SK-N-MC (cell line): ENCODE results near the gene MRPL2.

Experiments
- DNase-seq: peaks from one replicate; pipeline ENCODE4 v3.0.0-alpha.2; 2011; ENCODE audit warnings: low read depth, low spot score
- H3K27ac ChIP-seq: fragments of 200-600 bp; sonication (generic); 2 replicates; pipeline ENCODE4 v1.5.1; 2016; ENCODE audit warnings: mixed run types
- H3K36me3 ChIP-seq: fragments of 200-600 bp; sonication (generic); 2 replicates; pipeline ENCODE4 v1.6.1; 2017; ENCODE audit warnings: antibody characterized with exemption, low read length, mixed read lengths; ENCODE audit not compliant: insufficient read depth
- H3K4me3 ChIP-seq: fragments of 200-600 bp; sonication (generic); 2 replicates; pipeline ENCODE4 v1.5.1; 2016
- H3K9ac ChIP-seq: fragments of 200-600 bp; sonication (generic); 2 replicates; pipeline ENCODE4 v1.8.0; 2017; ENCODE audit warnings: mixed run types, mixed read lengths; ENCODE audit not compliant: insufficient read length
- H3K9me3 ChIP-seq: fragments of 200-600 bp; sonication (generic); 2 replicates; pipeline ENCODE4 v1.6.1; 2017; ENCODE audit warnings: low read depth, mild to moderate bottlenecking, antibody characterized with exemption, low read length, moderate library complexity, mixed read lengths
- EZH2 ChIP-seq: fragments of 200-600 bp; sonication (generic); IDR thresholded peaks from one replicate; pipeline ENCODE4 v1.6.1; 2017; ENCODE audit warnings: antibody characterized with exemption
- FOXP2 ChIP-seq: optimal IDR thresholded peaks from 2 replicates; pipeline ENCODE3; 2011; ENCODE audit warnings: mild to moderate bottlenecking, moderate library complexity; ENCODE audit not compliant: insufficient read depth; ENCODE audit errors: extremely low read length, control extremely low read depth
- POLR2AphosphoS5 ChIP-seq: IDR thresholded peaks from 2 replicates; pipeline ENCODE4 v1.6.1; 2012; ENCODE audit warnings: mild to moderate bottlenecking, low read depth, low read length, borderline replicate concordance

MRPL2 gene

GRCh38 chr6:43096451-43097097 lies 37.3 kb upstream of the MRPL2 start:
- no peak overlapping the region for H3K4me3 ChIP-seq
- TF ChIP-seq EZH2, result no peak
- no peak for TF ChIP-seq FOXP2
- TF ChIP-seq POLR2AphosphoS5, result no peak
- H3K36me3 ChIP-seq, result no peaks in the 10 kb centered on the region
- DNase-seq, result no peak
- H3K27ac ChIP-seq, result no peak overlapping the region; the same call in 1 of the 2 replicates
- no peak overlapping the region for H3K9ac ChIP-seq
- H3K9me3 ChIP-seq, result no peaks in the 10 kb centered on the region

- no peaks in the 10 kb centered on the region for H3K9me3 ChIP-seq
- TF ChIP-seq POLR2AphosphoS5 (no peak), EZH2 (no peak), FOXP2 (no peak)
- no peak overlapping the region for H3K4me3 ChIP-seq
- DNase-seq, result no peak
- no peaks in the 10 kb centered on the region for H3K36me3 ChIP-seq
- H3K27ac ChIP-seq, result peak overlapping the region; percentile 39
- H3K9ac ChIP-seq, result no peak overlapping the region
Measured at GRCh38 chr6:43095939-43096338, 36.7 kb upstream of the MRPL2 start.

- no peaks in the 10 kb centered on the region for H3K9me3 ChIP-seq
- DNase-seq, result no peak
- no peak overlapping the region for H3K4me3 ChIP-seq
- no peak overlapping the region for H3K27ac ChIP-seq
- H3K9ac ChIP-seq, result no peak overlapping the region
- H3K36me3 ChIP-seq, result no peaks in the 10 kb centered on the region
- TF ChIP-seq POLR2AphosphoS5 (no peak), FOXP2 (no peak), EZH2 (no peak)
Measured at GRCh38 chr6:43093436-43094289, 34.4 kb upstream of the MRPL2 start.

GRCh38 chr6:43092635-43093034 lies 33.4 kb upstream of the MRPL2 start:
- Histone ChIP-seq H3K9ac (no peak overlapping the region), H3K27ac (no peak overlapping the region), H3K4me3 (no peak overlapping the region), H3K9me3 (no peaks in the 10 kb centered on the region), H3K36me3 (no peaks in the 10 kb centered on the region)
- TF ChIP-seq POLR2AphosphoS5, result no peak
- TF ChIP-seq FOXP2, result no peak
- TF ChIP-seq EZH2, result no peak
- DNase-seq, result no peak

- no peak for TF ChIP-seq FOXP2
- no peak for TF ChIP-seq EZH2
- TF ChIP-seq POLR2AphosphoS5, result no peak
- H3K9ac ChIP-seq, result no peak overlapping the region
- no peak overlapping the region for H3K27ac ChIP-seq
- DNase-seq, result no peak
- H3K9me3 ChIP-seq, result no peaks in the 10 kb centered on the region
- no peaks in the 10 kb centered on the region for H3K36me3 ChIP-seq
- H3K4me3 ChIP-seq, result no peak overlapping the region
Measured at GRCh38 chr6:43091436-43091991, 32.3 kb upstream of the MRPL2 start.

- Histone ChIP-seq H3K36me3 (no peaks in the 10 kb centered on the region), H3K27ac (peak overlapping the region; percentile 69), H3K9ac (peak overlapping the region; percentile 33), H3K9me3 (no peaks in the 10 kb centered on the region), H3K4me3 (no peak overlapping the region)
- TF ChIP-seq FOXP2 (no peak), POLR2AphosphoS5 (no peak), EZH2 (no peak)
- no peak for DNase-seq
Measured at GRCh38 chr6:43091020-43091419, 31.8 kb upstream of the MRPL2 start.

GRCh38 chr6:43090559-43090956 lies 31.3 kb upstream of the MRPL2 start:
- peak overlapping the region; percentile 33 for H3K9ac ChIP-seq
- no peaks in the 10 kb centered on the region for H3K36me3 ChIP-seq
- no peaks in the 10 kb centered on the region for H3K9me3 ChIP-seq
- no peak for DNase-seq
- no peak overlapping the region for H3K4me3 ChIP-seq
- H3K27ac ChIP-seq, result peak overlapping the region; percentile 74
- no peak for TF ChIP-seq EZH2
- TF ChIP-seq FOXP2, result no peak
- no peak for TF ChIP-seq POLR2AphosphoS5

- Histone ChIP-seq H3K4me3 (no peak overlapping the region), H3K9me3 (no peaks in the 10 kb centered on the region), H3K27ac (peak overlapping the region; percentile 74), H3K9ac (no peak overlapping the region), H3K36me3 (no peaks in the 10 kb centered on the region)
- DNase-seq, result no peak
- TF ChIP-seq POLR2AphosphoS5 (no peak), EZH2 (no peak), FOXP2 (no peak)
Measured at GRCh38 chr6:43089874-43090558, 30.8 kb upstream of the MRPL2 start.
